HG02678 (cell line): Measurements from ENCODE around the gene C12orf57.

Experiments used
- ATAC-seq: cut with Tn5 transposase; IDR thresholded peaks from one replicate; pipeline ENCODE4 v1.9.1; 2021; ENCODE audit warnings: mild to moderate bottlenecking, moderate library complexity; ENCODE audit not compliant: unreplicated experiment

The C12orf57 gene

DNA sequence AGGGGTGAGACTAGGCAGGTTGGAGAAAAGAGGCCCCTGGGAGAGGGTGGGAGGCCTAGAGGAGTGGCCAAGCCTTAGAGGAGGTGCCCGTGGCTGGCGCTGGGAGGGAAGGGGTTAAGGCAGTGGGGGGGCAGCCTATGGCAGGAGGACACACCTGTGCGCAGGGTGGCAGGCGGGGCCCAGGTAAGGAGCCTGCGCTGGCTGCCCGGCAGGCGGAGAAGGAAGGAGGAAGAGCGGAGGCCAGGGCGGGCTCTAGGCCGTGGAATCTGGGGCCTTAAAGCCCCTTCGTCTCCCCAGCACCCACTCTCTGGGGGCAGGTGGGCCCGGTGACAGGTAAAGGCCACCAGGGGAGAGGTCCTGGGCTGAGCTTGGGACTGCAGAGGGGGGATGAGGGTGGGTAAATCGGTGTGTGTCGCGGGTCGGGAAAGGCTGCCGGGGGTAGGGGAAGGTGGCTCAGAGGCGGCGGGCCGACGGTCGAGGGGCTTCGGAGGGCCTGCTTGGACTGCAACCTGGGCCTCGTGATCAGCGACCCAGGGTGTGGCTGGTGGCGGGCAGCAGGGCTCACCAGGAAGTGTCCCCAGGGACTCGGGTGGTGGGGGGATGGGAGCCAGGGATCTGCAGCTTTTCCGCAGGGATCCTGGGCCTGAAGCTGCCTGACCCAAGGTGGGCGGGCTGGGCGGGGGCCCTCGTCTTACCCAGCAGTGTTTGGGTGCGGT, 19.4 kb downstream of the C12orf57 start:
- ATAC-seq, result no peak

DNA sequence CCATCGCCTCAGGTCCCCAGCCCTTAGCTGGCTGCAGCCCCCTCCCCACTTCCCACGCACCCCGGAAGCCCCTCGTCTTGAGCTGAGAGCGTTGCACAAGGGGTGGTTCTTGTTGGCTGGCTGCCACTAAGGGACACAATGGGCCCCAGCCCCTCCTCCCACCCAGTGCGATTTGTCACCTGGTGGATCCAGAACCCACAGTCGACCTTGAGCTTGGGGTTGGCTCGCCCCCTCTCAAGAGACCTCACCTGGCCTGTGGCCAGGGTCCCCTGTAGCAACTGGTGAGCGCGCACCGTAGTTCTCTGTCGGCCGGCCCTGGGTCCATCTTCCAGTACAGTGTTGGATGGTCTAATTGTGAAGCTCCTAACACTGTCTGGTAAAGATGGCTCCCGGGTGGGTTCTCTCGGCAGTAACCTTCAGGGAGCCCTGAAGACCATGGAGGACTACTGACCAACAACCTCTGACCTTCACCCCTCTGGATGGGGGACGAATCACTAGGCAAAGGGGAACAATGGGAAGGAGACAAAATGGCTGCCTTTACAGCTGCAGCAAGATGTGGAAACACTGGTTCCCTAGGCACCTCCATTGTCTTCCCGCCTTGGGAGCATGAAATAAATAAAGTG, 20.1 kb downstream of the C12orf57 start:
- no peak for ATAC-seq

DNA sequence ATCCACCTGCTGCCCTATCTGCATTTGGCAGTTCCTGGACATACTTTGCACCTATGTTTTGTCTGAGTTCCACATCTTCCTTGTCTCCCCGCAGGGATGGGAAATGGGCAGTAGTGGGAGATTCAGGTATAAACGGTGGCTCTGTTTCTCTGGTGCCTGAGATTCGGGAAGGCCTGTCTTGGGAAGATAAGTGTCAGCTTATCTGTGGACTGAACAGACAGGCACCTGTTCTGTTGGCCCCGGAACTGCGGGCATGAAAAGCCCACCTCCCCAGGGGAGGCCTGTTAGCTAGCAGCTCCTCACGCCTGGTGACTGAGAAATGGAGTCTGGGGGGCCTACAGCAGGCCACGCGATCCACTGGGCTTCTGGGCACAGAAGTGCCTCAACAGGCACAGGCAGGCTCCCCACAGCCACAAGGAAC, 20.8 kb downstream of the C12orf57 start:
- no peak for ATAC-seq

DNA sequence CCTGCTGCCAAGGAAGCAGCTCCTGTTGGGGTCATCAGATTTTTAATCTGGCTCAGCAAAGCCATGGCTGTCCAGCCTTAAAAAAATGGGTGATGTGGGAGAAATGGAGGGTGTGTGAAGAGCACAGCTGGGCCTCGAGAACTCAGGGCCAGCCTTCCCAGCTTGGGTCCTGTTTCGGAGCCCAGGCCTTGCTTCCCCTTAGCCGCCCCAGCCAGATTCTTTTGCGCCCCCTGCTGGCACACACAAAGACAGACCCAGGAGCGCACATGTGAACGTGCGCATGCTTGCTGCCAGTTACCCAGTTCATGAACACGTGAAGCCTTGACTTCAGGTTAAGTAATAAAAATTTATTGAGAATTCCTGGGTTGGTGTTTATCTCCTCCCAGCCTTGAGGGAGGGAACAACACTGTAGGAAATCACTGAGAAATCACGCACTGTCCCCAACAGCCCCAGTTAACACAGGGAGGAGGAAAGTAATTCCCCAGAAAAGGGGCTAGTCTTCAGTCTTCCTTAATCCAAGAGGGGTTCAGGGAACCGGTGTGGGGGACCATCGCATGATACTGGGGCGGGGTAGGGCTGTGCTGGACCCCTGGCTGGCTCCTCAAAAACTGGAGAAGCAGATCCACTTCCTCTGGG, 21.3 kb downstream of the C12orf57 start:
- peak; percentile 44 for ATAC-seq

DNA sequence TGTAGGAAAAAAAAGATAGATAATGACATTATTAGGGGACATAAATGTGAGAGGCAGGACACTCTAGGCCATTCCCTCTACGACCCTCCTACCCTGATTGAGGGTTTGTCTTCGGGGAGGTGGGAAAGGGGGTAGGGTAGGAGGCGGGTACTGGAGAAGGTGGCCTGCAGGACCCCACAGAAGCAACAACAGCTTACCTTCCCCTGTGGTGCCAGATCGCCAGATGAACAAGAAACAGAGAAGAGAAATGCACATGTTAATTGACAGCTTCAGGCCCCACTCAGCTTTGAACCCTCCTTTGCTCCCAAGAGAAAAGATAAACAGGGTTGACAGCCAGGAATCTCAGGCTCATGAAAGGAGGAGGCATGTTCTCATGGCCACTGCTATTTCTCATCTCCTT, 21.9 kb downstream of the C12orf57 start:
- no peak for ATAC-seq

DNA sequence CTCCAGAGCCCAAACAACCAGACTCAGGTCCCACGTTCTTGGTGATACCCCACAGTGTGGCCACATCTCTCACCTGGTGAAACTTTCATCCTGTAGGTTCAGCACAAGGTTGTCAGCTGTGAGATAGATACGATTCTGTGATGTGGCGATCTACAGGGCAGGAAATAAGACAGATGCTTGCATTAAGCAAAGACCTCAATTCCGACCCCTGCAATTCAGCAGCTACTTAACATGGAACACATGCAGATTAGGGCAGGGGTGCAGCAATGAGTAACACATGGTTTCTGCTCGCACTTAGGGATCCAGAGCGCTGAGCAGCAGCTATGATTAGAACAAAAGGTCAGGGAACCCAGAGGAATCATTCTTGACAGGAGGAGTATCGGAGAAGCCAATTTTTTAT, 22.5 kb downstream of the C12orf57 start:
- ATAC-seq, result no peak

DNA sequence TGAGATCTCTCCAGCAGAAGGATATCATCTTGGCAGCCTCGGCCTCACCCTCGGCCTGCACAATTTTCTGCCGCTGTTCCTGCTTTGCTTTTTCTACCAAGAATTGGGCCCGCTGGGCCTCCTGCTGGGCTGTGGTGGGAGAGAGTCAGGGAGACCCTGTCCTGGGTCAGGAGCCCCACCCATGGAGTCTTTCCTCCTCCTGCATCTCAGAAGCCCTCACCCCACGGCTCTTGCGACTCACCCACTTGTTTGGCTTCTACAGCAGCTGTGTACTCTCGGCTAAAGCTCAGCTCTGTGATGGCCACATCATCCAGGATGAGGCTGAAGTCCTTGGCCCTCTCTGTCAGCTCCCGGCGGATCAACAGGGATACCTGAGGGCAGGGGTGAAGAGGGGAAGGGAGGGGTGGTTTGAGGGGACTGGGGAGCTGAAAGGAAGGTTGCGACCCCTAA, 23.9 kb downstream of the C12orf57 start:
- no peak for ATAC-seq

DNA sequence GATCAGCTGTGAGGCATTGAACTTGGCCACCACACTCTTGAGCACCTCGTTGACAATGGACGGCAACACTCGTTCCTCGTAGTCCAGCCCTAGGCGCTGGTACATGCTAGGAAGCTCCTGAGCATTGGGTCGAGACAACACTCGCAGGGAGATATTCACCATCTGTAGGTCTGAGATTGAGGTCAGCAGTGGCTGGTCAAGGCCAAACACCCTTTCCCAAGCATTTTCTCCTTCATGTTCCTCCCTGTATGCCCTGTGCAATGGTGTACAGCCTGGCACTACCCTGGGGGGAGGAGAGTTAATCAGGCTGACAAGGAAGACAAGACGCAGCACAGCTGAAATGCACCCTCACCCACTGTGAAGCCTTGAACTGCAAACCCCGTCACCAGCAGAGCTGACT, 24.6 kb downstream of the C12orf57 start:
- ATAC-seq, result no peak

DNA sequence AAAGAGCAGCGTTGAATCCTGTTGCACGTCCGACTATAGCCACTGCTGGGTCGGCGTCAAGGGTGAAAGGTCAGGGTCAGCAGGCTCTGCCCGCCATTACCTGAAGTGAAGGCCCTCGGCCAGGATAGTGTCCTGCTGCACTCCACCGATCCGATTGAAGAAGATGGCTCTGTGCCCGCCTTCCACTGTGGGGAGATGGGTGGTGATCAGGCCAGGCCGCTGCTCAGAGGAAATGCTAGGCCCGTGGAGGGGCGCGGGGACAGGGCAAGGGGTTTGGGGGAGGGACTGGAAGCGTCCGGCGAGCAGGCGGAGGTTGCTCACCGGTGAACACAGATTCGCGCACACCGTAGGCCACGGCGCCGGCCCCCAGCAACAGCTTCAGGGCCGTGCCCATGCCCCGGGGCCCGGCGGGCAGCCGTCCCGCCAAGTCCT, 26.3 kb downstream of the C12orf57 start:
- peak; percentile 9 for ATAC-seq

DNA sequence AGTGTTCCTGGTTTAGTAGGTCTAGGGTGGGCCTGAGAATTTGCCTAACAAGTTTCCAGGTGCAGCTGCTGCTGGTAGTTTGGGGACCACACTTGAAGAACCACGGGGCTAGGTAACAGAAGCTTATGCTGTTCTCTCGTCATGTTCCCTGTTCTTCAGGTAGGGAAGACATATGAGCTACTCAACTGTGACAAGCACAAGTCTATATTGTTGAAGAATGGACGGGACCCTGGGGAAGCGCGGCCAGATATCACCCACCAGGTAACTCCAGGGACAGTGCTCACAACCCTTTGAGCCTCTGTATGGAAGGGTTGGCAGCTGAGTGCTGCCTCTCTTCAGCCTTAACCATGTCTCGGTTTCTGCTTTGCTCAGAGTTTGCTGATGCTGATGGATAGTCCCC, 30.4 kb downstream of the C12orf57 start:
- no peak for ATAC-seq

DNA sequence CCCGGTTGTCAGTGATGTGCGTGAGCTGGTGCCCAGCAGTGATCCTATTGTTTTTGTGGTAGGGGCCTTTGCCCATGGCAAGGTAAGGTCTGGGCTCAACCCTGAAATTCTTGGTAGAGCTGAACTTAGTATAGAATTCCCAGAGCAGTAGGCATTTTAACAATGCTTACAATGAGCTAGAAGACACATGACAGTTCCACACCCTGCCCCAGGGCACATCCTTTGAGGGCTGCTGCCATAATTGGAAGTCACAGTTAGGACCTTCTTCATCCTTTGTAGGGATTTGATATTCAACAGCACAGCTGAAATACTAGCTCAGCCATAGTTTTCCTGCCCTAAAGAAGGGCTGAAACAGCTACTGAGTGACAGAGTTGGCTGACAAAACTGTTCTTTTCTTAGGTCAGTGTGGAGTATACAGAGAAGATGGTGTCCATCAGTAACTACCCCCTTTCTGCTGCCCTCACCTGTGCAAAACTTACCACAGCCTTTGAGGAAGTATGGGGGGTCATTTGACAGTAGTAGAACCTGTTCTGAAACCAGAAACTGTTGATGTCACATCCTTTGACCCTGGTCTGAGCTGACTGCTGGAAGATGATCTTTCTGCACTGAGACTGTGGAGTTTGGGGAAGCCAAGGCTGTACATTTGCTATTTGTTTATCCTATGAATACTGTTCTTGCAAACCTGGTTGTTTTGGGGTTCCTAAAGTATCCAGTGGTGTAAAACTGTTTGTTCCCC, 31.6 kb downstream of the C12orf57 start:
- no peak for ATAC-seq

DNA sequence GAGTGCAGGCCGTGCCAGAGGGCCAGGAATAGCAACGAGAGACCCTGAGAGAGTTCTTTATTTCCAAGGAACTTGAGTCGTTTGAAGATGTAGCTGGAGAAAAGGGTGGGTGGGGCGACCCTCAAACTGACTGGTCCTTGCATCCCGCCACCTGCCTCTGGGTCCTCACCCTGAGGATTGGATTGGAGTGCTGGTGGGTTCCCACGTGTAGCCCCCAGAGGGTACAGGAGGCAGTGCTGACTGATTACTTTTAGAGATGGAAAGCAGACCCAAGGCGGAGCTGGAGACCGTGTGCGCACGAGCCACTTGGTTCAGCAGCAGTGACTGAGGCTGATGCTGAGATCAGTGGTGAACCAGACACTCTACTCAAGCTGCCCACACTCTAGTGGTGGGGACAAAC, 33.8 kb downstream of the C12orf57 start:
- ATAC-seq, result no peak

DNA sequence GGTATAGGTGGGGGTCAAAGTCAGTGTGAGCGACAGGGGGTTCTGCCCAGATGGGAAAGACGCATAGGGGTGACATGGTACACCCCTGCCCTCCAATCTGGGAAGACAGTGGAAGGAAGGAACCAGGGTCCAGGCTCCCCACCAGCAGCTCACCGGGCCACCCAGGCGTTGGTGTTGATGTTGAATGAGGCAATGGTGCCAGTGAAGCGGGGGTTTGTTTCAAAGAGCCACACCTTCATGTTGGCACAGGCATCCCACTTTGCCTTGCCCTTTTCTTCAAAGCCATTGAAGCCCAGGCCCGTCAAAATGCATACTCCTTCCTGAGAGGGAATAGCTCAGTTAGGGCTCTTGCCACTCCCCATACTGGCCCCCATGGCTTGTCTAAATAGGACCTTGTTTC, 34.4 kb downstream of the C12orf57 start:
- no peak for ATAC-seq

DNA sequence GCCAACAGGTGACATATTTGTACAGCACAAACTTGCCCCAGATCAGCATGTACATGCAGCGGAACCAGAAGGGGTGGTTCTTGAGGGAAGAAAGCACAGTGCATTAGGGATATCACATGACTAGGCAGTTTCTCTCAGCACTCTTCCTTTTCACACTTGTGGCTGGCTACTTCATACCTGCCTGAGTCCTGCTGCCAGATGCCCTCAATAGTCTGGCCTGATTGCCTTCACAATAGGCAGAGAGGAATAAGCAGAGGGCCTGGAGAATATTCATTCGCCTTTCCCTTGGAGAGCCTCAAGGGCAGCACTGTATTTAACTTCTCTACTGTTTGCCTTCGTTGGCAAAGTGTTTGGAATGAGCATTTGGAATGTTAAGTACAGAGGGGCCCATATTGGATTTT, 34.8 kb downstream of the C12orf57 start:
- ATAC-seq, result no peak

DNA sequence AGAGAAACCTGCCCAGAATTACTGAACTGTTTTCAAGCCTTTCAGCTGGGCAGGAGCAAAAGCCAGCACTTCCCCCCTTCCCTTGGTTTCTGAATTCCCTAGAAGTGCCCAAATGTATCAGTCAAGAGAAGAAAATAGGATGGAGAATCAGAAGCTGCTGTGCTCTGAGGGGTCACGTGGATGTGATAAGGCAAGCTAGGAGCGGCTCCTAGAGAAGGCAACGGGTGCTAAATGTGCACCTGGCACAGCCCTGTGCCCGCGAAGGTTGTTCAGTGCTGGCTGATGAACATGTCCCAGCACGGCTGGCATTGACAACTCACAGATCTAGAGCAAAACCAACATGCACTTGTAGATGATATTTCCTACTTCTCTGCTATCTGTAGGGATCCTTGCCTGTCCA, 35.2 kb downstream of the C12orf57 start:
- no peak for ATAC-seq

DNA sequence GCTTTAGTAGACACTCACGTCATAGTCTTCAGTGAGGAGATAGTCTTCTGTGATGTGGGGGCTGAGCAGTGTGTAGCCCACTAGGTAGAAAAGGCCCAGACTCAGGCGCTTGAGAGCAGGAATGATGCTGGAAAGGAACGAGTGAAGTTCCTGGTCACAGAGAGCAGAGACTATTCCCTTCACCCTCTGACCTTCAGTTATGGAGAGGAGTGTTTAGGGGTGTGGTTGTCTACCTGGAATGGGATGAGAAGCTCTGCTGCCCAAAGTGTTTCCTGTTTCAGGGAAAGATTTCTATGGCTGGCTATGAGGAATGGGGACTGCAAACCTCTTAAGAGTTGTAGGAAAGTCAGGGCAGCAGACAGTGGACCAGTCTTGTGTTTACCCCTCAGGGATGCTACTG, 35.6 kb downstream of the C12orf57 start:
- no peak for ATAC-seq

DNA sequence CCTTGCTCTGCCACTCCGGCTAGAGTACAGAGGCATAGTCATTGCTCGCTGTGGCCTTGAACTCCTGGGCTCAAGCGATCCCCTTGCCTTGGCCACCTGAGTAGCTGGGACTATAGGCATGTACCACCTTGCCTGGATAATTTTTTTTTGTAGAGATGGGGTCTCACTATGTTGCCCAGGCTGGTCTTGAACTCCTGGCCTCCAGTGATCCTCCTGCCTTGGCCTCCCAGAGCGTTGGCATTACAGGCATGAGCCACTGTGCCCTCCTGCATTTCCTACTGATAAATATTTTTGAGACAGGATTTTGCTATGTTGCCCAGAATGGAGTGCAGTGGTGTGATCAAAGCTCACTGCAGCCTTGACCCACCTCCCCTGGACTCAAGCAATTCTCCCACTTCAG, 36.3 kb downstream of the C12orf57 start:
- ATAC-seq, result no peak

DNA sequence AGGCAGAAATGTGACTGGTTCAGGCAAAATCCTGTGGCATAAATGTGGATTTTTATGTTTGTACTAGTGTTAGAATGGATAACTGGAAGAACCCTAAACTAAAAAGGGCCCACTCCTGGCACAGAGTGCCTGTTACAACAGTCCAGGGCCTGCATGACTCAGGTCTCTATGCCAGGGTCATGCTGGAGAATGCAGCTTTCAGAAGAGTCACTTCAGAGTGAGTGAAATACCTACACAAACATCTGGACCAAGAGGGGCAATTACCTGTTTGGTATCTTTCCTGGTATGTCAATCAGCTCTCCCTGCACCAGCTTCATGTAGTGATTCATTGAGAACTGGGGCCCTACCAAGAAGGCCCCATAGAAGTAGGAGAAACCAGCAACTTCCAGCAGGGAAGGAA, 36.9 kb downstream of the C12orf57 start:
- no peak for ATAC-seq

DNA sequence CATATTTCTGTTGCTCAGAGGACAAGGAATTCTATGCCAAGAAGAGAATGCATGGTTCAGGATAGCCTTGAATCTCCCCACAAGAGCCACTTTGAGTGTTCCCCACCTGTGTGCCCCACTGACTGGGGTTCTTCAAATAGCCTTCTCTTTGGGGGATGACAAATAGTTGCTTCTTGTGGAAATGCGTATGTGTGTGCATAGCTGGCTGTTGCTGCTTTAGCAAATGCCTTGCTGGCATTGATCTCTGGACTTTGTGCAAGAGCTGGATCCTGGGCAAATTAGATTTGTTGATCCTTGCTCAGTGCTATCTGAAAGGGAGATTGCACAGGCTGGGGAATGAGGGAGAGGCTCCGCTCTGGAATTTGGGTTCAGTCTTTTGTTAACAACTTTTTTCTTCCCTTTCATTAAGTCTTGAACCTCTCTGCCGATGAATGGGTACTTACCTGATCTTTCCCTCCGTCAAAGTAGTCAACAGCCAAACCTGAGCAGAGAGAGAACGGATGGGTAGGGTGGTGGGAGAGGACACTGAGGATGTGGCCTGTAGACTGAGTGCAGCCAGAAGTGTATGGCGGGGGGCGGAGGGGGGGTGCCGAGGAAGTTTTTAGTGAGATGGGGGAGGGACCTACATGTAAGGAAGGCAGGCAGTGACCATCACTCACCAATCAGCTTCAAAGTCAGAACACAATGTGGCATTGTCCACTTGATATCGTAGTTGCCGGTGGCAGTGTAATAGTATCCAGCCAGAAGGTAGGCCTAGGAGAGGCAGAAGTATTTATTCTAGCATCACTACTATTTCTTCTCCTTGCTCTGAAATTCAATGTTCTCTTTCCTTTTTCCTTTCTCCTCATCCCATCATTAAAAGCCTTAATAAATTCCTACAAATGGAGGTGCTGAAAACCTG, 37.6 kb downstream of the C12orf57 start:
- ATAC-seq, result no peak

DNA sequence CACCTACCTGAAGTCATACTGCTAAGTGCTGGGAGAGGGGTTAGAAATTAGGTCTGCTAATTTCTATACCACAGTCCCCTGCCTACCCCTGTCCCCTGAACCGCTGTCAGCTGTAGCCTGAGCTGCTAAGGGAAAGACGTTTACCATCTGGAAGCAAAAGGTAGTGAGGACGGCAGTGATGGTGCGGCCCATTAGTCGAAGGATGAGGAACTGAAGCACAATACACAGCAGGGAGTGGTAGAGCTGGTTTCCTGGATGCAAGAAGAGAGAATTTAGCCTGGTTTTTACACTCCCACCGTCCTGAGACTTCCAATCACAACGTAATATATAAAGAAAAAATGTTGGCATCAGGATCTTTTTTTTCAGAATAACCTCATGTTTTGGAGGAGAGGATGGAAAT, 38.7 kb downstream of the C12orf57 start:
- no peak for ATAC-seq
